Astrocyte (in vitro differentiated cells and primary cell): Measurements from ENCODE around the gene PVR. TPM values are rescaled to one million over a fixed set of nuclear protein-coding genes. Genes with fewer than 3 reads are reported as not detected.
"Not testable (repeated sequence)": the region's sequence is repeated elsewhere in the genome, so short reads cannot be mapped to it uniquely, and the experiment has no call there.

Source experiments
- DNase-seq: peaks from one replicate; pipeline ENCODE4 v3.0.0-alpha.2; 2010; ENCODE audit warnings: low read depth
- FAIRE-seq: peaks from 2 replicates; lab custom pipeline; 2011; peaks lifted over from hg19 to GRCh38; lab: Jason Lieb, UNC
- H2AFZ ChIP-seq: 2 replicates; pipeline ENCODE4 v1.6.0; 2012; ENCODE audit warnings: low read depth, low read length, inconsistent platforms
- H3K27ac ChIP-seq: 2 replicates; pipeline ENCODE4 v1.5.1; 2011; ENCODE audit warnings: low read depth, low read length, inconsistent platforms
- H3K27me3 ChIP-seq: 2 replicates; pipeline ENCODE4 v1.6.0; 2011; ENCODE audit warnings: low read length, inconsistent platforms; ENCODE audit not compliant: insufficient read depth
- H3K36me3 ChIP-seq: 2 replicates; pipeline ENCODE4 v1.5.1; 2011; ENCODE audit warnings: low read length, inconsistent platforms; ENCODE audit not compliant: insufficient read depth
- H3K4me1 ChIP-seq: 2 replicates; pipeline ENCODE4 v1.5.1; 2011; ENCODE audit warnings: low read length, inconsistent platforms; ENCODE audit not compliant: insufficient read depth
- H3K4me2 ChIP-seq: 2 replicates; pipeline ENCODE4 v1.6.0; 2012; ENCODE audit warnings: low read length, inconsistent platforms
- H3K4me3 ChIP-seq: 2 replicates; pipeline ENCODE4 v1.5.1; 2011; ENCODE audit warnings: low read depth, mild to moderate bottlenecking, low read length, inconsistent platforms; ENCODE audit not compliant: insufficient read depth
- H3K79me2 ChIP-seq: 2 replicates; pipeline ENCODE4 v1.6.0; 2012; ENCODE audit warnings: mild to moderate bottlenecking, low read length, inconsistent platforms; ENCODE audit not compliant: insufficient read depth
- H3K9ac ChIP-seq: 2 replicates; pipeline ENCODE4 v1.6.0; 2012; ENCODE audit warnings: mild to moderate bottlenecking, low read length, inconsistent platforms
- H3K9me3 ChIP-seq: 2 replicates; pipeline ENCODE4 v1.5.1; 2012; ENCODE audit warnings: low read depth, mild to moderate bottlenecking, low read length, inconsistent platforms; ENCODE audit not compliant: insufficient read depth
- H4K20me1 ChIP-seq: 2 replicates; pipeline ENCODE4 v1.6.0; 2012; ENCODE audit warnings: low read length, inconsistent platforms; ENCODE audit not compliant: insufficient read depth
- H3K27ac Mint-ChIP-seq: one replicate; pipeline ENCODE4 v1.8.0; 2021; ENCODE audit warnings: mild to moderate bottlenecking, mixed read lengths; ENCODE audit not compliant: unreplicated experiment
- H3K27me3 Mint-ChIP-seq: one replicate; pipeline ENCODE4 v1.8.0; 2021; ENCODE audit warnings: low read depth, mixed read lengths; ENCODE audit not compliant: unreplicated experiment
- H3K36me3 Mint-ChIP-seq: one replicate; pipeline ENCODE4 v1.8.0; 2021; ENCODE audit warnings: low read depth, mixed read lengths; ENCODE audit not compliant: unreplicated experiment
- H3K4me1 Mint-ChIP-seq: one replicate; pipeline ENCODE4 v1.8.0; 2021; ENCODE audit warnings: low read depth, mixed read lengths; ENCODE audit not compliant: unreplicated experiment
- H3K4me3 Mint-ChIP-seq: one replicate; pipeline ENCODE4 v1.8.0; 2021; ENCODE audit warnings: mild to moderate bottlenecking, moderate library complexity, mixed read lengths; ENCODE audit not compliant: unreplicated experiment
- H3K9me3 Mint-ChIP-seq: one replicate; pipeline ENCODE4 v1.8.0; 2021; ENCODE audit warnings: mild to moderate bottlenecking, mixed read lengths; ENCODE audit not compliant: unreplicated experiment
- CTCF ChIP-seq: IDR thresholded peaks from 2 replicates; pipeline ENCODE4 v1.5.1; 2011; ENCODE audit warnings: low read depth, mild to moderate bottlenecking, inconsistent platforms, low read length, moderate library complexity; ENCODE audit not compliant: insufficient read depth
- EZH2 ChIP-seq: IDR thresholded peaks from 2 replicates; pipeline ENCODE4 v1.6.1; 2012; ENCODE audit warnings: mild to moderate bottlenecking, low read length, inconsistent platforms; ENCODE audit not compliant: insufficient read depth
- total RNA-seq: library from RNA; stranded (reverse); gene quantifications from 2 replicates; pipeline ENCODE4 v1.2.1, GENCODE V29; 2021

Gene PVR
- total RNA-seq, 1 donor from 2014 or later, result 81.6 TPM

- no peak overlapping the region for H3K27ac ChIP-seq
- Mint-ChIP-seq H3K27me3 (no peaks in the 10 kb centered on the region), H3K4me3 (no peak overlapping the region)
These were observed 23.3 kb downstream of the PVR start for GRCh38 chr19:44666852-44667556.

GRCh38 chr19:44668985-44669764, 25.5 kb downstream of the PVR start:
- FAIRE-seq (no peak), DNase-seq (no peak)
- H3K9me3 ChIP-seq, result no peaks in the 10 kb centered on the region
- Mint-ChIP-seq H3K4me1 (no peaks in the 10 kb centered on the region), H3K9me3 (no peaks in the 10 kb centered on the region), H3K27me3 (no peaks in the 10 kb centered on the region), H3K27ac (no peak overlapping the region), H3K4me3 (no peak overlapping the region), H3K36me3 (peaks cover 3% of the 10 kb centered on the region)
- no peaks in the 10 kb centered on the region for H3K27me3 ChIP-seq
- no peaks in the 10 kb centered on the region for H4K20me1 ChIP-seq
- no peak overlapping the region for H3K27ac ChIP-seq
- no peaks in the 10 kb centered on the region for H3K79me2 ChIP-seq
- no peak overlapping the region for H2AFZ ChIP-seq
- no peaks in the 10 kb centered on the region for H3K4me1 ChIP-seq
- no peak overlapping the region for H3K4me2 ChIP-seq
- no peak overlapping the region for H3K9ac ChIP-seq
- peaks cover 6% of the 10 kb centered on the region for H3K36me3 ChIP-seq
- H3K4me3 ChIP-seq, result no peak overlapping the region
- TF ChIP-seq CTCF (no peak), EZH2 (no peak)

More at GRCh38 chr19:44666852-44667556, 23.3 kb downstream of the PVR start:
- no peak overlapping the region for H3K4me3 ChIP-seq
- Mint-ChIP-seq H3K4me1 (no peaks in the 10 kb centered on the region), H3K27ac (no peak overlapping the region), H3K36me3 (peaks cover 12% of the 10 kb centered on the region), H3K9me3 (no peaks in the 10 kb centered on the region)
- H3K4me2 ChIP-seq, result no peak overlapping the region
- no peak overlapping the region for H2AFZ ChIP-seq
- TF ChIP-seq CTCF (no peak), EZH2 (no peak)
- DNase-seq (no peak), FAIRE-seq (no peak)
- H3K9me3 ChIP-seq, result no peaks in the 10 kb centered on the region
- no peaks in the 10 kb centered on the region for H3K4me1 ChIP-seq
- H3K27me3 ChIP-seq, result no peaks in the 10 kb centered on the region
- no peak overlapping the region for H3K9ac ChIP-seq
- H3K79me2 ChIP-seq, result no peaks in the 10 kb centered on the region
- H3K36me3 ChIP-seq, result peaks cover 12% of the 10 kb centered on the region
- H4K20me1 ChIP-seq, result peaks cover 8% of the 10 kb centered on the region

GRCh38 chr19:44670027-44670426, 26.3 kb downstream of the PVR start:
- not testable (repeated sequence) for H3K36me3 ChIP-seq, H3K9ac ChIP-seq, H3K27ac Mint-ChIP-seq, H3K9me3 Mint-ChIP-seq, H3K36me3 Mint-ChIP-seq, H3K4me3 Mint-ChIP-seq, FAIRE-seq, H3K79me2 ChIP-seq, DNase-seq, H3K4me1 ChIP-seq, H3K27me3 ChIP-seq, H2AFZ ChIP-seq, H3K4me2 ChIP-seq, H3K27me3 Mint-ChIP-seq, H3K27ac ChIP-seq, H3K9me3 ChIP-seq, H4K20me1 ChIP-seq, H3K4me1 Mint-ChIP-seq, H3K4me3 ChIP-seq
